IPS-20b (cell line): ENCODE data around the gene KAT6B.

Experiments used
- H3K27ac ChIP-seq: one replicate; pipeline ENCODE4 v1.5.1; 2013; ENCODE audit warnings: low read length
- H3K27me3 ChIP-seq: 2 replicates; pipeline ENCODE4 v1.6.1; 2013; ENCODE audit warnings: mild to moderate bottlenecking, low read length, inconsistent platforms; ENCODE audit not compliant: insufficient read depth
- H3K36me3 ChIP-seq: 2 replicates; pipeline ENCODE4 v1.6.1; 2013; ENCODE audit warnings: low read depth, mild to moderate bottlenecking, inconsistent platforms, low read length, moderate library complexity; ENCODE audit not compliant: insufficient read depth
- H3K4me1 ChIP-seq: 2 replicates; pipeline ENCODE4 v1.6.1; 2013; ENCODE audit warnings: mild to moderate bottlenecking, control low read depth, inconsistent platforms, low read length, moderate library complexity; ENCODE audit not compliant: insufficient read depth
- H3K4me3 ChIP-seq: 2 replicates; pipeline ENCODE4 v1.5.1; 2013; ENCODE audit warnings: mild to moderate bottlenecking, low read length, inconsistent platforms
- H3K9ac ChIP-seq: 2 replicates; pipeline ENCODE4 v1.6.1; 2013; ENCODE audit warnings: low read depth, mild to moderate bottlenecking, inconsistent platforms, low read length, moderate library complexity
- H3K9me3 ChIP-seq: 2 replicates; pipeline ENCODE4 v1.6.1; 2013; ENCODE audit warnings: mild to moderate bottlenecking, low read depth, low read length, inconsistent platforms; ENCODE audit not compliant: insufficient read depth

The KAT6B gene

GRCh38 chr10:75061709-75062505, 235.5 kb downstream of the KAT6B start:
- no peak overlapping the region for H3K27ac ChIP-seq
- H3K36me3 ChIP-seq: no peaks in the 10 kb centered on the region
- H3K9me3 ChIP-seq: no peaks in the 10 kb centered on the region
- H3K27me3 ChIP-seq: no peaks in the 10 kb centered on the region
- H3K4me1 ChIP-seq: no peaks in the 10 kb centered on the region
- H3K4me3 ChIP-seq: no peak overlapping the region
- no peak overlapping the region for H3K9ac ChIP-seq

GRCh38 chr10:75062506-75063299, 236.3 kb downstream of the KAT6B start:
- no peaks in the 10 kb centered on the region for H3K36me3 ChIP-seq
- H3K9me3 ChIP-seq: no peaks in the 10 kb centered on the region
- H3K9ac ChIP-seq: no peak overlapping the region
- H3K27ac ChIP-seq: no peak overlapping the region
- no peaks in the 10 kb centered on the region for H3K4me1 ChIP-seq
- no peaks in the 10 kb centered on the region for H3K27me3 ChIP-seq
- no peak overlapping the region for H3K4me3 ChIP-seq

GRCh38 chr10:75063461-75064230, 237.2 kb downstream of the KAT6B start:
- Histone ChIP-seq H3K9ac (no peak overlapping the region), H3K27me3 (no peaks in the 10 kb centered on the region), H3K36me3 (no peaks in the 10 kb centered on the region), H3K4me3 (no peak overlapping the region), H3K9me3 (no peaks in the 10 kb centered on the region), H3K4me1 (no peaks in the 10 kb centered on the region), H3K27ac (no peak overlapping the region)

GRCh38 chr10:75065076-75065475, 238.7 kb downstream of the KAT6B start:
- H3K9me3 ChIP-seq: no peaks in the 10 kb centered on the region
- H3K36me3 ChIP-seq: no peaks in the 10 kb centered on the region
- H3K27me3 ChIP-seq: no peaks in the 10 kb centered on the region
- H3K27ac ChIP-seq: no peak overlapping the region
- no peak overlapping the region for H3K9ac ChIP-seq
- H3K4me1 ChIP-seq: no peaks in the 10 kb centered on the region
- no peak overlapping the region for H3K4me3 ChIP-seq

- no peaks in the 10 kb centered on the region for H3K4me1 ChIP-seq
- no peak overlapping the region for H3K9ac ChIP-seq
- H3K9me3 ChIP-seq: no peaks in the 10 kb centered on the region
- H3K27me3 ChIP-seq: no peaks in the 10 kb centered on the region
- no peak overlapping the region for H3K27ac ChIP-seq
- no peaks in the 10 kb centered on the region for H3K36me3 ChIP-seq
- H3K4me3 ChIP-seq: no peak overlapping the region
Observed at GRCh38 chr10:75066271-75066670, 239.9 kb downstream of the KAT6B start.

GRCh38 chr10:75067272-75067671, 240.9 kb downstream of the KAT6B start:
- no peaks in the 10 kb centered on the region for H3K9me3 ChIP-seq
- no peaks in the 10 kb centered on the region for H3K4me1 ChIP-seq
- H3K4me3 ChIP-seq: no peak overlapping the region
- H3K27me3 ChIP-seq: no peaks in the 10 kb centered on the region
- H3K36me3 ChIP-seq: no peaks in the 10 kb centered on the region
- H3K9ac ChIP-seq: no peak overlapping the region
- H3K27ac ChIP-seq: no peak overlapping the region

GRCh38 chr10:75068523-75068922, 242.1 kb downstream of the KAT6B start:
- Histone ChIP-seq H3K9me3 (no peaks in the 10 kb centered on the region), H3K4me1 (no peaks in the 10 kb centered on the region), H3K9ac (no peak overlapping the region), H3K27ac (no peak overlapping the region), H3K27me3 (no peaks in the 10 kb centered on the region), H3K36me3 (no peaks in the 10 kb centered on the region), H3K4me3 (no peak overlapping the region)

- H3K9me3 ChIP-seq: no peaks in the 10 kb centered on the region
- no peak overlapping the region for H3K9ac ChIP-seq
- H3K4me3 ChIP-seq: no peak overlapping the region
- no peak overlapping the region for H3K27ac ChIP-seq
- peaks cover 7% of the 10 kb centered on the region; the same call in 1 of the 2 replicates for H3K27me3 ChIP-seq
- H3K4me1 ChIP-seq: no peaks in the 10 kb centered on the region
- H3K36me3 ChIP-seq: no peaks in the 10 kb centered on the region
Observed at GRCh38 chr10:75070476-75070875, 244.1 kb downstream of the KAT6B start.

- Histone ChIP-seq H3K27me3 (peaks cover 10% of the 10 kb centered on the region; the same call in 1 of the 2 replicates), H3K27ac (no peak overlapping the region), H3K9ac (no peak overlapping the region)
Observed at GRCh38 chr10:75070961-75071428, 244.6 kb downstream of the KAT6B start.

GRCh38 chr10:75071756-75072155, 245.4 kb downstream of the KAT6B start:
- Histone ChIP-seq H3K27me3 (peaks cover 10% of the 10 kb centered on the region; the same call in 1 of the 2 replicates), H3K36me3 (no peaks in the 10 kb centered on the region), H3K4me3 (no peak overlapping the region), H3K4me1 (peaks cover 11% of the 10 kb centered on the region; the same call in 1 of the 2 replicates), H3K9me3 (no peaks in the 10 kb centered on the region), H3K9ac (no peak overlapping the region), H3K27ac (no peak overlapping the region)

More at GRCh38 chr10:75070961-75071428, 244.6 kb downstream of the KAT6B start:
- Histone ChIP-seq H3K36me3 (no peaks in the 10 kb centered on the region), H3K4me3 (no peak overlapping the region), H3K9me3 (no peaks in the 10 kb centered on the region), H3K4me1 (peaks cover 3% of the 10 kb centered on the region; the same call in 1 of the 2 replicates)

GRCh38 chr10:75072727-75073126, 246.3 kb downstream of the KAT6B start:
- Histone ChIP-seq H3K9me3 (no peaks in the 10 kb centered on the region), H3K9ac (no peak overlapping the region), H3K27ac (no peak overlapping the region), H3K36me3 (no peaks in the 10 kb centered on the region), H3K4me1 (peaks cover 11% of the 10 kb centered on the region; the same call in 1 of the 2 replicates), H3K27me3 (peaks cover 10% of the 10 kb centered on the region; the same call in 1 of the 2 replicates), H3K4me3 (no peak overlapping the region)
